Adipocyte (in vitro differentiated cells): ENCODE data around the gene C20orf144.
"Not testable (repeated sequence)": the region's sequence is repeated elsewhere in the genome, so short reads cannot be mapped to it uniquely, and the experiment has no call there.

Experiments
- DNase-seq: peaks from one replicate; pipeline ENCODE4 v3.0.0-alpha.2; 2015; ENCODE audit warnings: low read depth
- H3K27me3 ChIP-seq: replicated peaks from 2 replicates; pipeline ENCODE4 v1.7.0; 2013; ENCODE audit warnings: mild to moderate bottlenecking, low read length, moderate library complexity; ENCODE audit not compliant: control insufficient read depth, insufficient read depth
- H3K36me3 ChIP-seq: 2 replicates; pipeline ENCODE4 v1.7.0; 2013; ENCODE audit warnings: low read length, mild to moderate bottlenecking, moderate library complexity; ENCODE audit not compliant: control insufficient read depth, insufficient read depth, severe bottlenecking
- H3K4me1 ChIP-seq: 2 replicates; pipeline ENCODE4 v1.7.0; 2013; ENCODE audit warnings: mild to moderate bottlenecking, low read length, moderate library complexity; ENCODE audit not compliant: control insufficient read depth, insufficient read depth
- H3K4me3 ChIP-seq: 2 replicates; pipeline ENCODE4 v1.7.0; 2013; ENCODE audit warnings: mild to moderate bottlenecking, low read length, moderate library complexity
- H3K9ac ChIP-seq: 2 replicates; pipeline ENCODE4 v1.7.0; 2013; ENCODE audit warnings: mild to moderate bottlenecking, low read length, moderate library complexity
- H3K9me3 ChIP-seq: 2 replicates; pipeline ENCODE4 v1.7.0; 2013; ENCODE audit warnings: mild to moderate bottlenecking, low read length, moderate library complexity; ENCODE audit not compliant: control insufficient read depth

Gene C20orf144

GRCh38 chr20:33636776-33637175 lies 25.4 kb upstream of the C20orf144 start:
- peaks cover 57% of the 10 kb centered on the region for H3K36me3 ChIP-seq
- no peak overlapping the region for H3K9ac ChIP-seq
- H3K4me1 ChIP-seq = no peaks in the 10 kb centered on the region
- no peak overlapping the region for H3K4me3 ChIP-seq
- H3K27me3 ChIP-seq = no peaks in the 10 kb centered on the region
- DNase-seq = no peak
- no peaks in the 10 kb centered on the region for H3K9me3 ChIP-seq

- Histone ChIP-seq H3K27me3 (no peaks in the 10 kb centered on the region), H3K9ac (no peak overlapping the region), H3K9me3 (no peaks in the 10 kb centered on the region), H3K36me3 (peaks cover 65% of the 10 kb centered on the region), H3K4me3 (no peak overlapping the region), H3K4me1 (no peaks in the 10 kb centered on the region)
- no peak for DNase-seq
These were observed 21.8 kb upstream of the C20orf144 start for GRCh38 chr20:33640287-33640686.

- H3K36me3 ChIP-seq = peaks cover 46% of the 10 kb centered on the region
These were observed 17.6 kb upstream of the C20orf144 start for GRCh38 chr20:33644313-33645071.

GRCh38 chr20:33645072-33645358 lies 17.1 kb upstream of the C20orf144 start:
- no peak for DNase-seq
- Histone ChIP-seq H3K4me1 (peaks cover 23% of the 10 kb centered on the region), H3K36me3 (peaks cover 41% of the 10 kb centered on the region), H3K27me3 (no peaks in the 10 kb centered on the region), H3K4me3 (no peak overlapping the region), H3K9ac (no peak overlapping the region), H3K9me3 (no peaks in the 10 kb centered on the region)

More at GRCh38 chr20:33644313-33645071, 17.6 kb upstream of the C20orf144 start:
- no peak for DNase-seq
- no peak overlapping the region for H3K4me3 ChIP-seq
- peaks cover 23% of the 10 kb centered on the region for H3K4me1 ChIP-seq
- H3K9me3 ChIP-seq = no peaks in the 10 kb centered on the region
- no peak overlapping the region for H3K9ac ChIP-seq
- no peaks in the 10 kb centered on the region for H3K27me3 ChIP-seq

GRCh38 chr20:33645396-33645795 lies 16.7 kb upstream of the C20orf144 start:
- no peak for DNase-seq
- H3K36me3 ChIP-seq = peaks cover 37% of the 10 kb centered on the region
- H3K4me3 ChIP-seq = no peak overlapping the region
- H3K4me1 ChIP-seq = peaks cover 23% of the 10 kb centered on the region
- no peaks in the 10 kb centered on the region for H3K27me3 ChIP-seq
- no peaks in the 10 kb centered on the region for H3K9me3 ChIP-seq
- no peak overlapping the region for H3K9ac ChIP-seq

GRCh38 chr20:33646191-33646590 lies 15.9 kb upstream of the C20orf144 start:
- Histone ChIP-seq H3K27me3 (no peaks in the 10 kb centered on the region), H3K9me3 (no peaks in the 10 kb centered on the region), H3K36me3 (peaks cover 30% of the 10 kb centered on the region), H3K4me3 (no peak overlapping the region), H3K9ac (no peak overlapping the region), H3K4me1 (peaks cover 23% of the 10 kb centered on the region)
- DNase-seq = no peak

GRCh38 chr20:33646959-33647602 lies 15.0 kb upstream of the C20orf144 start:
- peaks cover 24% of the 10 kb centered on the region for H3K36me3 ChIP-seq
- DNase-seq = not testable (repeated sequence)

GRCh38 chr20:33647603-33648395 lies 14.3 kb upstream of the C20orf144 start:
- H3K4me1 ChIP-seq = peaks cover 23% of the 10 kb centered on the region
- no peaks in the 10 kb centered on the region for H3K27me3 ChIP-seq
- H3K4me3 ChIP-seq = no peak overlapping the region
- peaks cover 21% of the 10 kb centered on the region for H3K36me3 ChIP-seq
- peak; percentile 15 for DNase-seq
- H3K9ac ChIP-seq = peak overlapping the region; percentile 41
- H3K9me3 ChIP-seq = no peaks in the 10 kb centered on the region

More at GRCh38 chr20:33646959-33647602, 15.0 kb upstream of the C20orf144 start:
- not testable (repeated sequence) for H3K4me3 ChIP-seq, H3K9me3 ChIP-seq, H3K27me3 ChIP-seq
- Histone ChIP-seq H3K9ac (peak overlapping the region; percentile 41), H3K4me1 (peaks cover 23% of the 10 kb centered on the region)

- DNase-seq = no peak
- Histone ChIP-seq H3K9me3 (no peaks in the 10 kb centered on the region), H3K27me3 (no peaks in the 10 kb centered on the region), H3K4me3 (no peak overlapping the region), H3K4me1 (peaks cover 25% of the 10 kb centered on the region), H3K9ac (no peak overlapping the region), H3K36me3 (peaks cover 21% of the 10 kb centered on the region)
These were observed 13.6 kb upstream of the C20orf144 start for GRCh38 chr20:33648396-33649004.

- no peak for DNase-seq
- Histone ChIP-seq H3K4me1 (peaks cover 33% of the 10 kb centered on the region), H3K9me3 (no peaks in the 10 kb centered on the region)
These were observed 12.9 kb upstream of the C20orf144 start for GRCh38 chr20:33649201-33649681.

More at GRCh38 chr20:33649201-33649681, 12.9 kb upstream of the C20orf144 start:
- no peaks in the 10 kb centered on the region for H3K27me3 ChIP-seq
- H3K9ac ChIP-seq = no peak overlapping the region
- H3K4me3 ChIP-seq = no peak overlapping the region
- peaks cover 18% of the 10 kb centered on the region for H3K36me3 ChIP-seq
